Measurements from ENCODE around the gene MTOR.
"Not testable (repeated sequence)": the region's sequence is repeated elsewhere in the genome, so short reads cannot be mapped to it uniquely, and the experiment has no call there.

DNA sequence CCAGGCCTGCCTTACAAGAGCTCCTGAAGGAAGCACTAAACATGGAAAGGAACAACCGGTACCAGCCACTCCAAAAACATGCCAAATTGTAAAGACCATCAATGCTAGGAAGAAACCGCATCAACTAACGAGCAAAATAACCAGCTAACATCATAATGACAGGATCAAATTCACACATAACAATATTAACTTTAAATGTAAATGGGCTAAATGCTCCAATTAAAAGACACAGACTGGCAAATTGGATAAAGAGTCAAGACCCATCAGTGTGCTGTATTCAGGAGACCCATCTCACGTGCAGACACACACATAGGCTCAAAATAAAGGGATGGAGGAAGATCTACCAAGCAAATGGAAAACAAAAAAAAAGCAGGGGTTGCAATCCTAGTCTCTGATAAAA lies 99.6 kb downstream of the MTOR start:
- not testable (repeated sequence) for TF ChIP-seq EZH2 (IDR thresholded peaks at IDR 0.05); POLR2AphosphoS5 (IDR thresholded peaks at IDR 0.05; ENCODE audit: borderline replicate concordance, low read depth, low read length)
